Head of caudate nucleus (tissue), 42 donors: ENCODE measurements around the gene WDR41.
"Not testable (repeated sequence)": the region's sequence is repeated elsewhere in the genome, so short reads cannot be mapped to it uniquely, and the experiment has no call there.

ENCODE experiments used
- DNase-seq, 42 donors: peaks; one replicate each; pipeline versions ENCODE4 v3.0.0 to v3.0.0-alpha.2; 2020 to 2021; ENCODE audit warnings: mixed read lengths in 7 of 42
- intact Hi-C: fragments of 100-400 bp; cut with DNase I; formaldehyde crosslinking; loops from one replicate; pipeline ENCODE4 v1.15.0; 2022

Gene WDR41

GRCh38 chr5:77418601-77419581 lies 73.2 kb downstream of the WDR41 start:
- intact Hi-C loops = no loop called here
- peak in 35 of 42 donors; percentile 8 to 67 (median 41) for DNase-seq

GRCh38 chr5:77418162-77418561 lies 74.0 kb downstream of the WDR41 start:
- DNase-seq = no peak

GRCh38 chr5:77413049-77413448 lies 79.1 kb downstream of the WDR41 start:
- DNase-seq = no peak
- intact Hi-C loops = no loop called here

More at GRCh38 chr5:77418162-77418561, 74.0 kb downstream of the WDR41 start:
- intact Hi-C loops = no loop called here

- DNase-seq = peak in 4 of 42 donors; percentile 11 to 15 (median 13)
- intact Hi-C loops = no loop called here
Observed at GRCh38 chr5:77409870-77410621, 82.1 kb downstream of the WDR41 start.

GRCh38 chr5:77407152-77407551 lies 85.0 kb downstream of the WDR41 start:
- DNase-seq = no peak
- intact Hi-C loops = no loop called here

GRCh38 chr5:77402796-77403195 lies 89.3 kb downstream of the WDR41 start:
- intact Hi-C loops = no loop called here
- no peak for DNase-seq

GRCh38 chr5:77400645-77401044 lies 91.5 kb downstream of the WDR41 start:
- no peak for DNase-seq
- intact Hi-C loops = no loop called here

GRCh38 chr5:77398896-77399295 lies 93.2 kb downstream of the WDR41 start:
- intact Hi-C loops = no loop called here
- no peak for DNase-seq

GRCh38 chr5:77398458-77398857 lies 93.7 kb downstream of the WDR41 start:
- DNase-seq = no peak
- intact Hi-C loops = no loop called here

GRCh38 chr5:77397686-77398292 lies 94.3 kb downstream of the WDR41 start:
- intact Hi-C loops = no loop called here
- no peak for DNase-seq

- no peak for DNase-seq
- intact Hi-C loops = no loop called here
Observed at GRCh38 chr5:77396017-77396416, 96.1 kb downstream of the WDR41 start.

- intact Hi-C loops = no loop called here
- DNase-seq = no peak
Observed at GRCh38 chr5:77394064-77394715, 97.9 kb downstream of the WDR41 start.

- intact Hi-C loops = no loop called here
- DNase-seq = no peak
Observed at GRCh38 chr5:77391240-77391765, 100.8 kb downstream of the WDR41 start.

GRCh38 chr5:77390795-77391194 lies 101.3 kb downstream of the WDR41 start:
- intact Hi-C loops = no loop called here
- no peak for DNase-seq

- DNase-seq = no peak
- intact Hi-C loops = no loop called here
Observed at GRCh38 chr5:77390221-77390620, 101.9 kb downstream of the WDR41 start.

GRCh38 chr5:77389746-77390145 lies 102.4 kb downstream of the WDR41 start:
- DNase-seq = no peak
- intact Hi-C loops = no loop called here

- intact Hi-C loops = not testable (repeated sequence)
Observed at GRCh38 chr5:77386340-77386739, 105.8 kb downstream of the WDR41 start.

GRCh38 chr5:77383336-77383735 lies 108.8 kb downstream of the WDR41 start:
- intact Hi-C loops, DNase-seq: not testable (repeated sequence)

More at GRCh38 chr5:77386340-77386739, 105.8 kb downstream of the WDR41 start:
- not testable (repeated sequence) for DNase-seq
